Measurements from ENCODE around the gene HOXA11. TPM values are rescaled to one million over a fixed set of nuclear protein-coding genes. Genes with fewer than 3 reads are reported as not detected.

The HOXA11 gene
- total RNA-seq, 1 experiment from 2014 or later: not detected

- TF ChIP-seq CDX4 (CRISPR knock-in tag; IDR thresholded peaks at IDR 0.05; ENCODE audit: borderline replicate concordance) (no peak), PRDM15 (CRISPR knock-in tag; IDR thresholded peaks at IDR 0.05) (no peak), SOX15 (CRISPR knock-in tag; IDR thresholded peaks at IDR 0.05) (no peak), ZNF532 (CRISPR knock-in tag; IDR thresholded peaks at IDR 0.05; ENCODE audit: borderline replicate concordance) (no peak), USF2 (CRISPR knock-in tag; IDR thresholded peaks at IDR 0.05) (no peak)
These were observed 14.4 kb downstream of the HOXA11 start (continued) for GRCh38 chr7:27170426-27171324.

GRCh38 chr7:27169658-27170425 is 15.2 kb downstream of the HOXA11 start:
- Mint-ChIP-seq H3K9me3 (no peaks in the 10 kb centered on the region), H3K4me3 (no peak overlapping the region), H3K4me1 (peaks cover 19% of the 10 kb centered on the region), H3K27ac (no peak overlapping the region), H3K27me3 (ENCODE audit: low read depth) (peaks cover 99% of the 10 kb centered on the region), H3K36me3 (0 out of 2 replicates have a peak, but pooled peaks cover 2% of the 10 kb centered on the region)
- DNase-seq (ENCODE audit: low spot score): peak; percentile 64
- TF ChIP-seq ZNF232 (CRISPR knock-in tag; IDR thresholded peaks at IDR 0.05) (no peak), MAX (CRISPR knock-in tag; IDR thresholded peaks at IDR 0.05) (no peak), NFE2L1 (CRISPR knock-in tag; IDR thresholded peaks at IDR 0.05) (no peak), NFYB (CRISPR knock-in tag; conservative IDR thresholded peaks at IDR 0.05; ENCODE audit: low read depth) (no peak), ZNF416 (CRISPR knock-in tag; IDR thresholded peaks at IDR 0.05) (no peak), ELF4 (CRISPR knock-in tag; IDR thresholded peaks at IDR 0.05; ENCODE audit: low read depth) (no peak)
- peak; percentile 40 for ATAC-seq
- ChIA-PET CTCF (interaction anchor here (0.8 to 3.7 kb wide), 4 partner anchors 8 to 19 kb away, joined by 3 to 22 read pairs (median 4); no protein-coding TSS in a partner anchor), POLR2A (no interaction called here)

All from WTC11 (cell line).